GM06990 (cell line): Measurements from ENCODE around the gene SETD6.

Experiments used
- DNase-seq: peaks from one replicate; pipeline ENCODE4 v3.0.0-alpha.2; 2011; ENCODE audit not compliant: insufficient read length; ENCODE audit errors: extremely low read depth
- H3K27me3 ChIP-seq: replicated peaks from 2 replicates; pipeline ENCODE4 v1.6.0; 2011; ENCODE audit warnings: low read length; ENCODE audit not compliant: control insufficient read depth, insufficient read depth
- H3K36me3 ChIP-seq: 2 replicates; pipeline ENCODE4 v1.5.1; 2011; ENCODE audit warnings: low read length; ENCODE audit not compliant: control insufficient read depth, insufficient read depth
- H3K4me3 ChIP-seq: replicated peaks from 2 replicates; pipeline ENCODE4 v1.5.1; 2011; ENCODE audit warnings: low read depth, mild to moderate bottlenecking, control low read depth, low read length
- CTCF ChIP-seq: IDR thresholded peaks from 2 replicates; pipeline ENCODE4 v1.5.1; 2011; ENCODE audit warnings: low read length, control low read depth, mild to moderate bottlenecking, inconsistent platforms; ENCODE audit not compliant: insufficient read depth, poor library complexity, severe bottlenecking

The SETD6 gene

GRCh38 chr16:58515125-58515870, at the start of gene SETD6:
TSS of gene SETD6 (plus strand) at chr16:58515517. CDS start at chr16:58515538, 21 bp downstream.
- Histone ChIP-seq H3K27me3 (no peaks in the 10 kb centered on the region), H3K36me3 (peaks cover 5% of the 10 kb centered on the region), H3K4me3 (peak within 1 kb of the TSS; percentile 75)
- peak; percentile 93 for DNase-seq
- TF ChIP-seq CTCF = peak; percentile 7

- no peak for DNase-seq
- no peak overlapping the region for H3K4me3 ChIP-seq
- no peaks in the 10 kb centered on the region for H3K36me3 ChIP-seq
- TF ChIP-seq CTCF = no peak
- H3K27me3 ChIP-seq = peaks cover 8% of the 10 kb centered on the region; the same call in 1 of the 2 replicates
These were observed 49.5 kb upstream of the SETD6 start for GRCh38 chr16:58465817-58466216.

- DNase-seq = no peak
- no peak for TF ChIP-seq CTCF
- Histone ChIP-seq H3K36me3 (no peaks in the 10 kb centered on the region), H3K4me3 (no peak overlapping the region), H3K27me3 (peaks cover 8% of the 10 kb centered on the region; the same call in 1 of the 2 replicates)
These were observed 48.9 kb upstream of the SETD6 start for GRCh38 chr16:58466396-58466795.

- no peaks in the 10 kb centered on the region for H3K36me3 ChIP-seq
- no peak for DNase-seq
- peaks cover 6% of the 10 kb centered on the region; the same call in 1 of the 2 replicates for H3K27me3 ChIP-seq
- H3K4me3 ChIP-seq = no peak overlapping the region
- TF ChIP-seq CTCF = no peak
These were observed 47.4 kb upstream of the SETD6 start for GRCh38 chr16:58467905-58468304.

GRCh38 chr16:58471209-58471975, 43.9 kb upstream of the SETD6 start:
- Histone ChIP-seq H3K4me3 (no peak overlapping the region), H3K36me3 (no peaks in the 10 kb centered on the region), H3K27me3 (no peaks in the 10 kb centered on the region; the same call in 1 of the 2 replicates)
- no peak for TF ChIP-seq CTCF
- DNase-seq = no peak
